OCI-LY7 (cell line): ENCODE measurements around the gene LDLRAD4. TPM values are rescaled to one million over a fixed set of nuclear protein-coding genes. Genes with fewer than 3 reads are reported as not detected.
A peak's percentile ranks its signal among the peaks of the same experiment; 100 is the strongest.

Experiments used
- BruUV-seq: library from RNA; stranded (reverse); fragments of 400-500 nt; replicated peaks from 2 replicates; lab custom pipeline; 2021; lab: Mats Ljungman, UMichigan
- CTCF ChIA-PET: fragments of 300-600 bp; sonication (Branson Sonifier 250); formaldehyde crosslinking; loops from one replicate; lab custom pipeline; 2022; ENCODE audit warnings: antibody characterized with exemption; ENCODE audit not compliant: unreplicated experiment; lab: Charles Lee
- POLR2A ChIA-PET: fragments of 300-600 bp; sonication (Branson Sonifier 250); formaldehyde crosslinking; loops from one replicate; lab custom pipeline; 2022; ENCODE audit warnings: antibody characterized with exemption; lab: Charles Lee
- DNase-seq: peaks from one replicate; pipeline ENCODE4 v3.0.0-alpha.2; 2015; ENCODE audit warnings: low spot score
- H2AFZ ChIP-seq: fragments of 200-600 bp; sonication (generic), shearing (Covaris generic); 2 replicates; pipeline ENCODE4 v1.6.1; 2014; ENCODE audit warnings: mild to moderate bottlenecking, antibody characterized with exemption, low read length, moderate library complexity
- H3K27ac ChIP-seq: fragments of 200-600 bp; sonication (generic); 2 replicates; pipeline ENCODE4 v1.5.1; 2014; ENCODE audit warnings: mixed run types, low read depth, mild to moderate bottlenecking, moderate library complexity, low read length, inconsistent platforms; ENCODE audit not compliant: poor library complexity, severe bottlenecking
- H3K36me3 ChIP-seq: fragments of 200-600 bp; sonication (generic); 2 replicates; pipeline ENCODE4 v1.6.1; 2014; ENCODE audit warnings: mild to moderate bottlenecking, antibody characterized with exemption, low read length, moderate library complexity, mixed read lengths; ENCODE audit not compliant: insufficient read depth
- H3K4me1 ChIP-seq: fragments of 200-600 bp; sonication (generic); 2 replicates; pipeline ENCODE4 v1.5.1; 2014; ENCODE audit warnings: mild to moderate bottlenecking, low read length; ENCODE audit not compliant: insufficient read depth, poor library complexity, severe bottlenecking
- H3K4me2 ChIP-seq: fragments of 200-600 bp; sonication (generic); 2 replicates; pipeline ENCODE4 v1.6.1; 2014; ENCODE audit warnings: mild to moderate bottlenecking, low read length
- H3K4me3 ChIP-seq: fragments of 200-600 bp; sonication (generic); 2 replicates; pipeline ENCODE4 v1.5.1; 2014; ENCODE audit warnings: mild to moderate bottlenecking, low read depth, low read length; ENCODE audit not compliant: poor library complexity, severe bottlenecking
- H3K79me2 ChIP-seq: fragments of 200-600 bp; sonication (generic); 2 replicates; pipeline ENCODE4 v1.6.1; 2016; ENCODE audit warnings: low read depth, mild to moderate bottlenecking, low read length, moderate library complexity, mixed read lengths; ENCODE audit not compliant: insufficient read depth
- H3K9me2 ChIP-seq: fragments of 200-600 bp; sonication (generic); 2 replicates; pipeline ENCODE4 v1.6.1; 2016; ENCODE audit warnings: mild to moderate bottlenecking, low read length, mixed read lengths; ENCODE audit not compliant: insufficient read depth
- H3K9me3 ChIP-seq: fragments of 200-600 bp; sonication (generic); 2 replicates; pipeline ENCODE4 v1.6.1; 2014; ENCODE audit warnings: mild to moderate bottlenecking, mixed run types, low read length, mixed read lengths
- H4K20me1 ChIP-seq: fragments of 200-600 bp; sonication (generic); 2 replicates; pipeline ENCODE4 v1.6.1; 2014; ENCODE audit warnings: mild to moderate bottlenecking, antibody characterized with exemption, low read length, moderate library complexity, mixed read lengths; ENCODE audit not compliant: insufficient read depth
- CTCF ChIP-seq: fragments of 200-600 bp; sonication (generic); conservative IDR thresholded peaks from 2 replicates; pipeline ENCODE4 v1.5.1; 2014; ENCODE audit warnings: mild to moderate bottlenecking, antibody characterized with exemption, low read length, moderate library complexity, mixed read lengths
- EZH2phosphoT487 ChIP-seq: fragments of 200-600 bp; sonication (generic); IDR thresholded peaks from 2 replicates; pipeline ENCODE4 v1.6.1; 2018; ENCODE audit warnings: low read depth, borderline replicate concordance, mild to moderate bottlenecking, mixed run types, antibody characterized with exemption, low read length, moderate library complexity, mixed read lengths
- intact Hi-C: fragments of 100-400 bp; cut with micrococcal nuclease; formaldehyde crosslinking; loops from one replicate; pipeline ENCODE4 v1.10.0; 2022; ENCODE audit not compliant: unreplicated experiment
- total RNA-seq, 2 experiments: library from RNA; depleted of rRNA in 1 of 2; stranded (reverse); fragments of >200 nt in 1 of 2; shearing (Covaris generic) in 1 of 2; gene quantifications; 2 replicates each; pipeline ENCODE4 v1.2.3, GENCODE V29; 2014 to 2022

Gene LDLRAD4
- total RNA-seq, 2 experiments from 2014 or later, result 26.2 to 43.8 TPM

GRCh38 chr18:13558124-13558523 is 339.6 kb downstream of the LDLRAD4 start:
- TF ChIP-seq EZH2phosphoT487 (no peak), CTCF (peak; percentile 93)
- no peaks in the 10 kb centered on the region for H4K20me1 ChIP-seq
- H3K4me3 ChIP-seq, result no peak overlapping the region
- H2AFZ ChIP-seq, result no peak overlapping the region; the same call in 1 of the 2 replicates
- BruUV-seq, result no TSS peak
- H3K27ac ChIP-seq, result no peak overlapping the region
- H3K9me2 ChIP-seq, result no peaks in the 10 kb centered on the region
- peak overlapping the region; percentile 27; the same call in 1 of the 2 replicates for H3K4me2 ChIP-seq
- peaks cover 21% of the 10 kb centered on the region for H3K4me1 ChIP-seq
- peak; percentile 84 for DNase-seq
- ChIA-PET CTCF (interaction anchor here (0.5 to 1.4 kb wide), 4 partner anchors 10 to 72 kb away, joined by 4 to 6 read pairs (median 4); no protein-coding TSS in a partner anchor), POLR2A (interaction anchor here (1.7 to 2.2 kb wide), 2 partner anchors 9 to 54 kb away, joined by 8 to 9 read pairs; no protein-coding TSS in a partner anchor)
- intact Hi-C loops, result loop anchor here (1.0 to 5.0 kb wide), 3 partner anchors 72 to 255 kb away; partner anchors contain the start of genes FAM210A and RNMT
- no peaks in the 10 kb centered on the region for H3K36me3 ChIP-seq
- H3K9me3 ChIP-seq, result no peaks in the 10 kb centered on the region
- H3K79me2 ChIP-seq, result no peaks in the 10 kb centered on the region

DNA sequence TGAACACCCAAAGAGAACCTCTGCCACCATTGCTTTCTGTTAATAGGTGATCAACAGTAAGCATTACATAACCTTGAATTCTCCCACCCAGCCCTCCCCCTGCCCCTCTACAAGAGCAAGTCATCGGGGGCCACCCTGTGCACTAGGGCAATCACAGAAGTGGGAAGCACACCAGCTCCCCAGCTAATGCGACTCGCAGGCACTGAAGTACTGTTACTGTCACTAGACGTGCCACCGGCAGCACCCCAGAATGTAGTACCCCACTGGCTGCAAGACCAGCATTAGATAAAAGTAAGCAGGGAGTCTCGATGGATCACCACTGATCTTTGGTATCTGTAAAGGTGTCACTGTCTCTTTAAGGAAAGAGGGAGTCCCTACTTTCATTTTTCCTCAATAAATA is 340.2 kb downstream of the LDLRAD4 start:
- H3K36me3 ChIP-seq, result no peaks in the 10 kb centered on the region
- no peak overlapping the region for H3K4me2 ChIP-seq
- H3K27ac ChIP-seq, result no peak overlapping the region
- no TSS peak for BruUV-seq
- TF ChIP-seq CTCF (no peak), EZH2phosphoT487 (no peak)
- DNase-seq, result no peak
- H3K79me2 ChIP-seq, result no peaks in the 10 kb centered on the region
- no peak overlapping the region for H3K4me3 ChIP-seq
- intact Hi-C loops, result loop anchor here (1.0 to 5.0 kb wide), 3 partner anchors 72 to 255 kb away; partner anchors contain the start of genes FAM210A and RNMT
- H2AFZ ChIP-seq, result no peak overlapping the region
- ChIA-PET POLR2A (interaction anchor here (0.6 to 5.4 kb wide), 4 partner anchors 8 to 537 kb away, joined by 4 to 65 read pairs (median 8); no protein-coding TSS in a partner anchor), CTCF (interaction anchor here (0.6 to 1.4 kb wide), 4 partner anchors 9 to 71 kb away, joined by 4 to 6 read pairs (median 4); no protein-coding TSS in a partner anchor)
- H3K9me2 ChIP-seq, result no peaks in the 10 kb centered on the region
- no peaks in the 10 kb centered on the region for H4K20me1 ChIP-seq
- no peaks in the 10 kb centered on the region for H3K9me3 ChIP-seq
- H3K4me1 ChIP-seq, result peaks cover 28% of the 10 kb centered on the region

GRCh38 chr18:13559754-13560153 is 341.2 kb downstream of the LDLRAD4 start:
- Histone ChIP-seq H3K4me2 (no peak overlapping the region), H3K9me3 (no peaks in the 10 kb centered on the region), H3K79me2 (no peaks in the 10 kb centered on the region), H2AFZ (no peak overlapping the region), H3K36me3 (no peaks in the 10 kb centered on the region), H3K27ac (no peak overlapping the region), H3K4me1 (peaks cover 36% of the 10 kb centered on the region), H3K9me2 (no peaks in the 10 kb centered on the region), H3K4me3 (no peak overlapping the region), H4K20me1 (no peaks in the 10 kb centered on the region)
- POLR2A ChIA-PET, result interaction anchor here (0.6 to 5.4 kb wide), 2 partner anchors 53 to 536 kb away, joined by 4 to 65 read pairs; no protein-coding TSS in a partner anchor
- TF ChIP-seq CTCF, result no peak
- no peak for TF ChIP-seq EZH2phosphoT487
- no TSS peak for BruUV-seq
- DNase-seq, result no peak
- CTCF ChIA-PET, result interaction anchor here (0.7 kb wide), 1 partner anchor 53 kb away, joined by 4 read pairs; no protein-coding TSS in a partner anchor
- intact Hi-C loops, result loop anchor here (5.0 kb wide), 1 partner anchor 168 kb away; the partner anchor contains the start of genes FAM210A and RNMT
